GM18867 (cell line): ENCODE results near the gene SPEM2.

Source experiments
- ATAC-seq: cut with Tn5 transposase; IDR thresholded peaks from one replicate; pipeline ENCODE4 v1.9.1; 2021; ENCODE audit warnings: mild to moderate bottlenecking, moderate library complexity; ENCODE audit not compliant: unreplicated experiment

Gene SPEM2

DNA sequence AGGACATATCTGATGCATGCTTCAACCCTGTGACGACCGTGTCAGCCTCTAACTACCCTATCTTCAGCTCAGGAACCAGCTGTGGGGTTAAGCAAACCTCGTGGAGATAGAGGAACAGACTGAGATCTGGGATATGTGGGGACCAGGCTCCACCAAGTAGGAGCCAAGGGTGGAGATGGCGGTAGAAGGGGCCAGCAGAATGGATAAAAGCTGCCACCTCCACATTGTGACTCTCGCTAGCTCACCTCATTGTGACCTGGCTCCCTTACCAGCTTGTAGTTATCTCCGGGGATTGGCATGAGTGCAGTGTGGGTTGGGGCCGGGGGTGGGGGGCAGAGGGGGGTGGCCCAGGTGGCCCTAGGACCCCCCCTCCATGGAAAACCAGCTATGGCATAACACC, at the start of gene SPEM2:
TSS of gene SPEM2 (plus strand) at position 301 of the 400 bp plus-strand sequence. CDS start at position 374, 73 bp downstream.
- ATAC-seq = no peak

DNA sequence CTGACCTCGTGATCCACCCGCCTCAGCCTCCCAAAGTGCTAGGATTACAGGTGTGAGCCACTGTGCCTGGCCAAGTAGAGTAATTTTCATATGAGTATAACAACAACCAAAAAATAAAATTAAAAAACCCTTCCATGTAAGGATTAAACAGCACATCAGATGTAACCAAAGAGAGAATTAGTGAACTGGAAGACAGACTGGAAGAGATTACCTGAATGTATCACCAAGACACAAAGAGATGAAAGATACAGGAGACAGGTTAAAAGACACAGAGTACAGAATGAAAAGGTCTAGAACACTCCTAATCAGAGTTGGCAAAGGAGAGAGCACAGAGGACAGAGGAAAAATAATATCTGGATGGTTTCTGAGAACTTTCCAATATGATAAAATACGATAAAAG, 46.3 kb upstream of the SPEM2 start:
- ATAC-seq = no peak

DNA sequence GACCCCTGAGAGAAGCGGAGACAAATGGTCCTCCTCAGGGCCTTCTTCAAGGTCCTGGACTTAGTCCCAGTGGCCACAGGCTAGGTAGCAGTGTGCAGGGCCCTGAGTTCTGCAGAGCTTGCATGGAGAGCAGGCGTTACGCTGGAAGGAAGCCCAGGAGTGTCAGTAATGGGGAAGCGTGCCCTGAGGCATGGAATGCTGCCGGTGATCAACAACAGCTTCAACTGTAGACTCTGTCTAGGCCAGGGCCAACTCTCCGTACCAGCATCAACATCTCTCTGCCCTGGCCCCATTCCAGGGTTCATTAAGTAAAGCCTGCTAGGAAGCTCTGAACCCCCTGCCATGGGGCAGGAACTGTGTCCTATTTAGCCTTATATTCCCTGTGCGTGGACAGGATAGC, 45.1 kb upstream of the SPEM2 start:
- no peak for ATAC-seq

DNA sequence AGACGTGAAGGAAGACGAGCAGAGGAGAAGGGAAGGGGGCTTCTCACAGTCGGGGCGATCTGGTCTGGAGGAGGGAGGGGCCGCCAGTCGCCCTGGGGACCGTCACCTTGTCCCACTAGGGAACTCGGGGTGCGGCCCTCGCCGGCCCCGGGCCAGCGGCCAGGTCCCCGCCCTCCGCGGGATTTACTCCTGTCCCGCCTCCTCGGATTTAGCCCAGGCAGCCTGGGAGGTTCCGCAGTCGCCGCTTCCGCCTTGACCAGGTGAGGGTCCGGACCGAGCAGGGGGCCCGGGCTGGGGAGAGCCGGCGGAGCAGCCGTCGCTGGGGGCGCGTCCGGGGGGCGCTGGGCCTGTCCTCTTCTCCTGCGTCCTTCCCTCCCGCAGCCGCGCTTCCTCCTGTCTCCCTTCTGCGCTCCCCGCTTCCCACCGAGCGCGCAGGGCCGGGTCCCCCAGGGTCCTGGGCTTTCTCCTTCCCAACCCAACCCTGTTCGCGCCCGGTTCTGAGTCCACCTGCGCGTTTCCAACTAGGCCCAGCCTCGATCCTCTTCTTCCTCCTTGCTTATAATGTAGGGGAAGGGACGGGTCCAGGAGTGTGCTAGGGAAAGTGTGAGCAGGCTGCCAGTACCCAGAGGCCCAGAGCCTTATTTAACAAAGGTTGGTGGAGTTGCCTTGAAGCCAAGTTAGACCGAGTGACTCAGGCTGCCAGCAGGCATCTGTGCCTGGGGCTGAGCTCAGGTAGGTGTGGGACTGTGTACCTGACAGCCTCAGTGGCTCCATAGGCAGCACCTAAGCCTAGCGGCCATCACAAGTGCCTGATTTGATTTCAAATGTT, 44.3 kb upstream of the SPEM2 start, which contains the start of gene TNK1:
TSS of gene TNK1 (plus strand) at position 235 of the 829 bp plus-strand sequence. CDS start 1,838 bp downstream, outside the sequence.
- no peak for ATAC-seq

GRCh38 chr17:7382901-7383300, 42.5 kb upstream of the SPEM2 start:
- no peak for ATAC-seq

DNA sequence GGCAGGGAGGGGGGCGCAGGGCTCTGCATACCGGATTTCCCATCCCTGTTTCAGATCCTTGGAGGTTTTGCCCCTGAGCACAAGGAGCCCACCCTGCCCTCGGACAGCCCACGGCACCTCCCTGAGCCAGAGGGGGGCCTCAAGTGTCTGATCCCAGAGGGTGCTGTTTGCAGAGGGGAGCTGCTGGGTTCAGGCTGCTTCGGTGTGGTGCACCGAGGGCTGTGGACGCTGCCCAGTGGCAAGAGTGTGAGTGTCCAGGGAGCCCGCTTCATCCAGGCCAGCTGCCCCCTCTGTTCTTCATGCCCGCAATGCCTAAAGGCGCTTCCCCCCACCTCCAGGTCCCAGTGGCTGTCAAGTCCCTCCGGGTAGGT, 42.1 kb upstream of the SPEM2 start:
- ATAC-seq = no peak

- ATAC-seq = peak; percentile 81
Measured at GRCh38 chr17:7383742-7384488, 41.5 kb upstream of the SPEM2 start.

DNA sequence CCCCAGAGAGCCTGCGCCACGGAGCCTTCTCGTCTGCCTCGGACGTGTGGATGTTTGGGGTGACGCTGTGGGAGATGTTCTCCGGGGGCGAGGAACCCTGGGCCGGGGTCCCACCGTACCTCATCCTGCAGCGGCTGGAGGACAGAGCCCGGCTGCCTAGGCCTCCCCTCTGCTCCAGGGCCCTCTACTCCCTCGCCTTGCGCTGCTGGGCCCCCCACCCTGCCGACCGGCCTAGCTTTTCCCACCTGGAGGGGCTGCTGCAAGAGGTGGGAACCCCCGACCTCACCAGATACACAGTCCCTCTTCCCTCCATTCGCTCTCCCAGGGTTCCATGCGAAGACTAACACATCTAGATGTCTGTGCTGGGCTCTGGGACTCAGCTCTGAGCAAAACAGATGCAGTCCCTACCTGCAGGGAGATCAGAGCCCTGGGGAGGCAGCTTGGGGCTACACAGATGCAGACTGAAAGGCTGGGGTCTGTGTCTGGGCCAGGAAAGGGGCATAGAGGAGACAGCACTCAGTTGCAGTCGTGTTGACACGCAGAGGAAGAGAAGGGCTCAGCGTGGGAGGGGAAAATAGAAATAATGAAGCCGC, 40.8 kb upstream of the SPEM2 start:
- ATAC-seq = no peak

GRCh38 chr17:7388856-7389255, 36.6 kb upstream of the SPEM2 start:
- ATAC-seq = no peak

DNA sequence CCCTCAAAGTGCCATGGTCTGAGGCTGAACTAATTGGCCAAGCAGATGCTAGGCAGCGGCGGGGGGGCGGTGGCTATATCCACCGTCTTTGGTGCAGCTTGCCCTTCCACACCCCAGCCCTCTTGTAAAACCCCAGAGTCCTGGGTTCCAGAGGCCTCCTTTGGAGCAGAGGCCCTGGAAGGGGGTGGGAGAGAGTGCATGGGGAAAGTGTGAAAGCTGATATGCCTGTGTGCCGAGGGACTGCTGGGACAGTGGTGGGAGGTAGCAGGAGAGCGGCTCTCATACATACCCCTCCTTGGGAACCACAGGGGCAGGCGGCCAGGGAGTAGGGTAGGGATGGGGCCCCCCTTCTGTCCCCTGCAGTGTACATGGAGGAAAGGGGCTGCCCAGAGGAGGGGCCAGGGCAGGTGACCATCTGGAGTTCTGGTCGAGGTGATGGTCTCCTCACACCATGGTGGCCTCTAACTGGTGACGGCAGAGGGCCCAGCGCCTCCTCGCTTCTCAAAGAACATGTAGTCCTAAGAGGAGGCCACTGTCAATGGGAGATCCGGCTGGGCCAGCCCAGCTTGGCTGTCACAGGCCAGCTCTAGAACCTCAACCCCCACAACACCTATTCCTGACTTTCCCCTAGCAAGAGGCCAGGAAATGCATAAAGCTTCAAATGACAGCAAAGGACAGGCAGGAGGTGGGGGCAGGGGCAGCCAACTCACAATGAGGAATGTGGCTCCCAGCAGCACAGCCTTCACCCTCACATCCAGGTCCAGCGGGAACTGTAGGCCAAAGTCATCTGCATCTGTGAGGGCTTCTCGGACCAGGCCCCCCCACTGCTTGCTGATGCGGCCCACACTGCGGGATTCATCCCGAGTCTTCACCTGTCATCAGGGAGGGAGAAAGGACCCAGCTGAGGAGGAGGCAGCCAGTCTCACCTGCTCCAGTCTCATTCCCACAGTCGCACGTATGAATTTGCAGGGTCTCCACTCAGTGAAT, 35.2 kb upstream of the SPEM2 start:
- no peak for ATAC-seq

GRCh38 chr17:7391307-7391706, 34.1 kb upstream of the SPEM2 start:
- no peak for ATAC-seq

- no peak for ATAC-seq
Measured at GRCh38 chr17:7392696-7393612, 32.5 kb upstream of the SPEM2 start.

GRCh38 chr17:7393613-7394451, 31.6 kb upstream of the SPEM2 start:
- peak; percentile 32 for ATAC-seq

DNA sequence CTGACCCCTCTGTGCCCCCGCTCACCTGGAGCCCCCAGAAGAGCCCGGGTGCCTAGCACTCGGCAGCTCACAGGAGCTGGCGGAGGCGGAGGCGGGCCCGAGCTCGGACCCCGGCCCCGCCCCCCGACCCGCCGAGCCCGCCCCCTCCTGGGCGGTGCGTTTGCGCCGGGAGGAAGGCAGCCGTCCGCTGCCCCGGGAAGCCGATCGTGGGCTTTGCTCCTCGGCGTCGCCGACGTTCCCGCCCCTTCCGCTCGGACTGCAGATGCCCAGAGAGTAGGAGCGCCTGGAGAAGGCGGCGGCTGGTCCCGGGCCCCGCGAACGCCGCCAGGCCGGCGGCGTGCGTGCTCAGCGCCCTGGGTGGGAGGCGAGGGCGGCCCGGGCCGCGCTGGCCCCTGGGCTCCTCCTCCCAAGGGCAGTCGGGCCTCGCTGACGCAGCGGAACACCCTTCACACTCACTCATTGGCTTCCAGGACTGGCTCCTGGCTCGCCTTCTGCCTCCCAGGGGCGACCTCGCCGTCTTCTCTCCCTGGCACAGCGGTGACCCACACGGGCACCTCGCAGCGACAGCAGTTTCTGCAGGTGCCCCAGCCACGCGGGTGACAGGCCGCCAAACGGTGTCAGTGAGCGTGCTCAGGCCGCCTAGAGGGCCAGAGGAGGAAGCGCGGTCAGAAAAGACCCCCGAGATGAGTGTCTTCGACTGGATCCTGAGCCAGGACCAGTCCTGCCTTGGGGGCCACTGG, 30.8 kb upstream of the SPEM2 start, which contains the start of gene PLSCR3:
TSS of gene PLSCR3 (minus strand) at position 74 of the 740 bp plus-strand sequence. CDS start 415 bp downstream, outside the sequence.
- peak; percentile 83 for ATAC-seq

DNA sequence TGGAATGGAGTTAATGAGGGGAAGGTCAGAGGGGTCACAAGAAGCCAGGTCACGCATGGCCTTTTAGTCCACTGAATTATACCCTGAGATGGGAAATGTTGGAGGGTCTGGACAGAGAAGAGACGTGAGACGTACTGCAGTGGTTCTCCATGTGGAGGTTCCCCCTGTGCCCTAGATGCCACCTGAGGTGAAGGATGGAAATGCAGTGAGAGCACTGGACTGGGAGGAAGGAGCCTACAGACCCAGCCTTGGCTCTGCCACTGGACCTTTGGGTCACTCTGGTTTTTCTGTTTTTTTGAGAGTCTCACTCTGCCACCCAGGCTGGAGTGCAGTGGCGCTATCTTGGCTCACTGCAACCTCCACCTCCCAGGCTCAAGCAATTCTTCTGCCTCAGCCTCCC, 29.3 kb upstream of the SPEM2 start:
- ATAC-seq = no peak

GRCh38 chr17:7398612-7399011, 26.8 kb upstream of the SPEM2 start:
- no peak for ATAC-seq

GRCh38 chr17:7403043-7403726, 22.2 kb upstream of the SPEM2 start:
- ATAC-seq = no peak
